SK-N-SH (cell line): ENCODE measurements around the gene ANKRD11. TPM values are rescaled to one million over a fixed set of nuclear protein-coding genes. Genes with fewer than 3 reads are reported as not detected.

Experiments
- CTCF ChIA-PET: fragments of 300-600, 350-600 bp; formaldehyde crosslinking; extraction: SDS; loops from one replicate; lab custom pipeline; 2021; lab: Yijun Ruan, JAX
- POLR2A ChIA-PET: fragments of 350-600 bp; sonication (Branson Sonifier 250); formaldehyde crosslinking; extraction: SDS; loops from one replicate; lab custom pipeline; 2020; ENCODE audit warnings: antibody characterized with exemption, inconsistent platforms; lab: Yijun Ruan, JAX
- DNase-seq: peaks from one replicate; pipeline ENCODE4 v3.0.0; 2012
- H2AFZ ChIP-seq: fragments of 200-600 bp; sonication (generic); 2 replicates; pipeline ENCODE4 v1.8.1; 2016; ENCODE audit warnings: antibody characterized with exemption, mild to moderate bottlenecking, low read depth
- H3F3A ChIP-seq: fragments of 200-600 bp; sonication (generic); replicated peaks from 2 replicates; pipeline ENCODE3; 2016; ENCODE audit warnings: antibody characterized with exemption, mild to moderate bottlenecking; ENCODE audit not compliant: insufficient read depth
- H3K27ac ChIP-seq, 2 experiments: fragments of 200-500 bp in 1 of 2; fragments of 200-600 bp in 1 of 2; sonication (Bioruptor generic) in 1 of 2; sonication (generic), shearing (Covaris generic) in 1 of 2; 2 replicates each; pipeline versions ENCODE4 v1.5.1 to v1.6.1; 2014 to 2016; ENCODE audit warnings: low read depth in 2 of 2, inconsistent platforms in 1 of 2, low read length in 1 of 2, mild to moderate bottlenecking in 1 of 2, mixed read lengths in 1 of 2
- H3K27me3 ChIP-seq: fragments of 200-600 bp; sonication (generic), shearing (Covaris generic); 2 replicates; pipeline ENCODE4 v1.6.1; 2016; ENCODE audit warnings: mixed run types; ENCODE audit not compliant: insufficient read depth
- H3K36me3 ChIP-seq, 2 experiments: fragments of 200-500 bp in 1 of 2; fragments of 200-600 bp in 1 of 2; sonication (Bioruptor generic) in 1 of 2; sonication (generic) in 1 of 2; replicated peaks in 1 of 2; 2 replicates each; pipeline versions ENCODE3 to v1.5.1; 2014 to 2016; ENCODE audit warnings: low read length in 1 of 2, mild to moderate bottlenecking in 1 of 2; ENCODE audit not compliant: insufficient read depth in 2 of 2, control insufficient read depth in 1 of 2
- H3K4me1 ChIP-seq, 2 experiments: fragments of 200-500 bp in 1 of 2; fragments of 200-600 bp in 1 of 2; sonication (Bioruptor generic) in 1 of 2; sonication (generic), shearing (Covaris generic) in 1 of 2; 2 replicates each; pipeline versions ENCODE4 v1.5.1 to v1.6.1; 2014 to 2016; ENCODE audit warnings: low read depth in 1 of 2, low read length in 1 of 2, mixed run types in 1 of 2; ENCODE audit not compliant: insufficient read depth in 2 of 2, control insufficient read depth in 1 of 2
- H3K4me2 ChIP-seq: fragments of 200-600 bp; sonication (generic), shearing (Covaris generic); 2 replicates; pipeline ENCODE4 v1.6.1; 2017; ENCODE audit warnings: mixed run types
- H3K4me3 ChIP-seq, 2 experiments: fragments of 200-500 bp in 1 of 2; fragments of 200-600 bp in 1 of 2; sonication (Bioruptor generic) in 1 of 2; sonication (generic), shearing (Covaris generic) in 1 of 2; 2 replicates each; pipeline versions ENCODE4 v1.5.1 to v1.8.1; 2014 to 2016; ENCODE audit warnings: low read depth in 2 of 2, inconsistent platforms in 1 of 2, low read length in 1 of 2, mild to moderate bottlenecking in 1 of 2, mixed read lengths in 1 of 2, moderate library complexity in 1 of 2
- H3K79me2 ChIP-seq: fragments of 200-600 bp; sonication (generic); 2 replicates; pipeline ENCODE4 v1.8.1; 2017; ENCODE audit warnings: mild to moderate bottlenecking; ENCODE audit not compliant: insufficient read depth
- H3K9ac ChIP-seq: fragments of 200-600 bp; sonication (generic); 2 replicates; pipeline ENCODE4 v1.6.1; 2017; ENCODE audit warnings: mixed run types
- H3K9me2 ChIP-seq: fragments of 200-600 bp; sonication (generic); 2 replicates; pipeline ENCODE4 v1.6.1; 2017; ENCODE audit warnings: mixed run types
- H3K9me3 ChIP-seq: fragments of 200-600 bp; sonication (generic); 2 replicates; pipeline ENCODE4 v1.6.1; 2017; ENCODE audit warnings: mixed run types, mild to moderate bottlenecking, moderate library complexity
- H4K20me1 ChIP-seq: fragments of 200-600 bp; sonication (generic); 2 replicates; pipeline ENCODE4 v1.6.1; 2017; ENCODE audit warnings: mild to moderate bottlenecking, mixed run types; ENCODE audit not compliant: insufficient read depth
- CTCF ChIP-seq: fragments of 200-600 bp; sonication (generic); IDR thresholded peaks from 2 replicates; pipeline ENCODE4 v1.6.1; 2017; ENCODE audit warnings: antibody characterized with exemption, mild to moderate bottlenecking, moderate library complexity
- EZH2phosphoT487 ChIP-seq: fragments of 200-600 bp; sonication (generic); IDR thresholded peaks from 2 replicates; pipeline ENCODE4 v1.6.1; 2017; ENCODE audit warnings: low read depth, mixed run types, mild to moderate bottlenecking, antibody characterized with exemption, moderate library complexity, borderline replicate concordance
- GATA2 ChIP-seq: sonication (generic); formaldehyde crosslinking; IDR thresholded peaks from 2 replicates; pipeline ENCODE4 v1.5.0; 2020; ENCODE audit warnings: mild to moderate bottlenecking, missing genetic modification reagents
- IRF3 ChIP-seq: fragments of 150-350 bp; IDR thresholded peaks from 2 replicates; pipeline ENCODE4 v1.6.1; 2016; ENCODE audit warnings: mild to moderate bottlenecking, low read depth, low read length
- JUND ChIP-seq: IDR thresholded peaks from 2 replicates; pipeline ENCODE4 v1.4.0; 2012
- POLR2AphosphoS5 ChIP-seq: IDR thresholded peaks from 2 replicates; pipeline ENCODE4 v1.6.1; 2012; ENCODE audit warnings: low read depth, low read length
- REST ChIP-seq: IDR thresholded peaks from 2 replicates; pipeline ENCODE4 v1.6.1; 2012; ENCODE audit warnings: mild to moderate bottlenecking, low read depth, low read length, moderate library complexity
- RFX5 ChIP-seq: IDR thresholded peaks from 2 replicates; pipeline ENCODE4 v1.6.1; 2012; ENCODE audit warnings: mild to moderate bottlenecking, improper control_type of control experiment, low read length
- TCF12 ChIP-seq: IDR thresholded peaks from 2 replicates; pipeline ENCODE4 v1.4.0; 2012
- ZBTB33 ChIP-seq: IDR thresholded peaks from 2 replicates; pipeline ENCODE4 v1.4.0; 2012; ENCODE audit warnings: low read depth, borderline replicate concordance
- WGBS: methylation state at CpG from one replicate; pipeline ENCODE4 v1.1.6; 2017; ENCODE audit warnings: low lambda C conversion rate; 5-methylcytosine and 5-hydroxymethylcytosine counted together
- polyA plus RNA-seq, 3 experiments: library from polyadenylated mRNA; depleted of rRNA; stranded (reverse); fragments of >200 nt; gene quantifications; 2 replicates each; pipeline ENCODE4 v1.2.3, GENCODE V29; 2012

The ANKRD11 gene
- polyA plus RNA-seq, 1 of the 3 experiments (the other 2 are of a cell fraction) = 50.2 TPM

- peaks cover 84% of the 10 kb centered on the region for H4K20me1 ChIP-seq
- peaks cover 79% of the 10 kb centered on the region for H3K79me2 ChIP-seq
- H2AFZ ChIP-seq = no peak overlapping the region
- ChIA-PET CTCF (interaction anchor here (1.0 to 1.8 kb wide), 2 partner anchors 9 to 16 kb away, joined by 3 to 8 read pairs; no protein-coding TSS in a partner anchor), POLR2A (no interaction called here)
- no peak overlapping the region; a peak in 1 of 4 replicates for H3K27ac ChIP-seq
- 92% methylated on average over 17 of the region's 17 CpGs for WGBS
- H3F3A ChIP-seq = peaks cover 19% of the 10 kb centered on the region
- no peak for DNase-seq
- no peak overlapping the region for H3K4me2 ChIP-seq
- H3K9me2 ChIP-seq = no peaks in the 10 kb centered on the region
- no peak overlapping the region for H3K4me3 ChIP-seq
- H3K36me3 ChIP-seq = peaks cover 11 to 19% of the 10 kb centered on the region in 2 experiments
- H3K27me3 ChIP-seq = no peaks in the 10 kb centered on the region
- TF ChIP-seq ZBTB33 = no peak
- TF ChIP-seq POLR2AphosphoS5 = no peak
- no peak for TF ChIP-seq JUND
- TF ChIP-seq RFX5 = no peak
- TF ChIP-seq REST = no peak
- no peak for TF ChIP-seq TCF12
- TF ChIP-seq IRF3 = no peak
- no peak for TF ChIP-seq GATA2
- no peak for TF ChIP-seq EZH2phosphoT487
- TF ChIP-seq CTCF = no peak
- peaks cover 8 to 30% of the 10 kb centered on the region in 2 experiments; a peak in 3 of 4 replicates for H3K4me1 ChIP-seq
- H3K9ac ChIP-seq = no peak overlapping the region
- H3K9me3 ChIP-seq = no peaks in the 10 kb centered on the region
Measured at GRCh38 chr16:89298623-89299225, 191.6 kb downstream of the ANKRD11 start.
